CD4-positive, alpha-beta memory T cell (primary cell): ENCODE results near the gene SDHA. TPM values are rescaled to one million over a fixed set of nuclear protein-coding genes. Genes with fewer than 3 reads are reported as not detected.
"Not testable (repeated sequence)": the region's sequence is repeated elsewhere in the genome, so short reads cannot be mapped to it uniquely, and the experiment has no call there.

Source experiments
- CTCF ChIA-PET: fragments of 350-600 bp; sonication (Branson Sonifier 250); formaldehyde crosslinking; loops from one replicate; lab custom pipeline; 2021; ENCODE audit warnings: inconsistent platforms; ENCODE audit not compliant: partially characterized antibody; lab: Charles Lee
- POLR2A ChIA-PET: fragments of 350-600 bp; sonication (Branson Sonifier 250); formaldehyde crosslinking; loops from one replicate; lab custom pipeline; 2021; ENCODE audit not compliant: partially characterized antibody; lab: Charles Lee
- DNase-seq, 5 donors: peaks; one replicate each; pipeline versions ENCODE4 v3.0.0 to v3.0.0-alpha.2; 2020 to 2022; ENCODE audit warnings: mixed read lengths in 1 of 5
- H3K27ac ChIP-seq: one replicate; pipeline ENCODE4 v1.7.0; 2013; ENCODE audit warnings: low read depth, low read length
- H3K27me3 ChIP-seq: 2 replicates; pipeline ENCODE4 v1.7.0; 2013; ENCODE audit warnings: mild to moderate bottlenecking, low read length, moderate library complexity; ENCODE audit not compliant: insufficient read depth
- H3K36me3 ChIP-seq: 2 replicates; pipeline ENCODE4 v1.7.0; 2013; ENCODE audit warnings: mild to moderate bottlenecking, low read length, moderate library complexity; ENCODE audit not compliant: insufficient read depth
- H3K4me1 ChIP-seq: 2 replicates; pipeline ENCODE4 v1.7.0; 2013; ENCODE audit warnings: mild to moderate bottlenecking, low read length, moderate library complexity; ENCODE audit not compliant: insufficient read depth
- H3K4me3 ChIP-seq, 2 donors: one replicate each; pipeline ENCODE4 v1.7.0; 2013; ENCODE audit warnings: low read length in 2 of 2, mild to moderate bottlenecking in 1 of 2
- H3K9me3 ChIP-seq, 2 donors: one replicate each; pipeline ENCODE4 v1.7.0; 2013; ENCODE audit warnings: low read length in 2 of 2, control low read depth in 1 of 2; ENCODE audit not compliant: control insufficient read depth in 1 of 2
- H3K27ac Mint-ChIP-seq, 7 donors: one replicate each; pipeline ENCODE4 v1.8.0; 2020 to 2021; ENCODE audit warnings: mixed read lengths in 7 of 7, mild to moderate bottlenecking in 6 of 7, inconsistent platforms in 3 of 7, moderate library complexity in 3 of 7
- H3K27me3 Mint-ChIP-seq, 2 donors: one replicate each; pipeline ENCODE4 v1.8.0; 2020 to 2021; ENCODE audit warnings: mixed read lengths in 2 of 2
- H3K36me3 Mint-ChIP-seq, 2 donors: one replicate each; pipeline ENCODE4 v1.8.0; 2020 to 2021; ENCODE audit warnings: mixed read lengths in 2 of 2, inconsistent platforms in 1 of 2, mild to moderate bottlenecking in 1 of 2
- H3K4me1 Mint-ChIP-seq, 4 donors: one replicate each; pipeline ENCODE4 v1.8.0; 2020 to 2021; ENCODE audit warnings: mixed read lengths in 4 of 4, mild to moderate bottlenecking in 1 of 4
- H3K4me3 Mint-ChIP-seq, 8 donors: one replicate each; pipeline ENCODE4 v1.8.0; 2020 to 2021; ENCODE audit warnings: mixed read lengths in 8 of 8, mild to moderate bottlenecking in 7 of 8, moderate library complexity in 6 of 8, inconsistent platforms in 3 of 8
- H3K9me3 Mint-ChIP-seq, 8 donors: one replicate each; pipeline ENCODE4 v1.8.0; 2020 to 2021; ENCODE audit warnings: mixed read lengths in 8 of 8, mild to moderate bottlenecking in 5 of 8, inconsistent platforms in 3 of 8, moderate library complexity in 1 of 8
- intact Hi-C: fragments of 100-400 bp; cut with micrococcal nuclease; formaldehyde crosslinking; loops from one replicate; pipeline ENCODE4 v1.15.1; 2023
- polyA plus RNA-seq, 2 donors: library from polyadenylated mRNA; unstranded; fragments of 300-500 nt; fragmentation: Illumina TruSeq; gene quantifications; one replicate each; pipeline ENCODE4 v1.2.3, GENCODE V29; 2021
- total RNA-seq, 2 experiments: library from RNA; stranded (reverse); gene quantifications; one replicate each; pipeline ENCODE4 v1.2.3, GENCODE V29; 2021

The SDHA gene
- total and polyA plus RNA-seq, 4 experiments from 2014 or later: 131 to 240 (median 175) TPM

- H3K9me3 Mint-ChIP-seq, DNase-seq, POLR2A ChIA-PET, H3K36me3 ChIP-seq, H3K4me3 ChIP-seq, CTCF ChIA-PET, H3K27me3 ChIP-seq, H3K27me3 Mint-ChIP-seq, H3K27ac ChIP-seq, H3K9me3 ChIP-seq: not testable (repeated sequence)
- intact Hi-C loops: loop anchor here (5.0 to 10.0 kb wide), 2 partner anchors 37 to 230 kb away; partner anchors contain the start of gene EXOC3
- peak overlapping the region in 5 of 7 donors; percentile 31 to 72 (median 65) for H3K27ac Mint-ChIP-seq
- peaks cover 16 to 33% of the 10 kb centered on the region in 2 donors for H3K36me3 Mint-ChIP-seq
- peak overlapping the region in 7 of 8 donors; percentile 52 to 73 (median 64) for H3K4me3 Mint-ChIP-seq
- H3K4me1 Mint-ChIP-seq: peaks cover 21 to 52% (median 32%) of the 10 kb centered on the region in 4 donors
- H3K4me1 ChIP-seq: peaks cover 30% of the 10 kb centered on the region
These were observed 2.9 kb upstream of the SDHA start for GRCh38 chr5:215256-215655.

GRCh38 chr5:216076-216475 lies 2.0 kb upstream of the SDHA start:
- H3K27ac ChIP-seq, H3K27me3 Mint-ChIP-seq, POLR2A ChIA-PET, H3K9me3 ChIP-seq, H3K4me3 ChIP-seq, H3K27me3 ChIP-seq, CTCF ChIA-PET, H3K36me3 ChIP-seq, DNase-seq, H3K9me3 Mint-ChIP-seq: not testable (repeated sequence)
- peaks cover 13 to 31% of the 10 kb centered on the region in 2 donors for H3K36me3 Mint-ChIP-seq
- intact Hi-C loops: loop anchor here (5.0 to 10.0 kb wide), 2 partner anchors 36 to 229 kb away; partner anchors contain the start of gene EXOC3
- H3K4me3 Mint-ChIP-seq: peak overlapping the region in 5 of 8 donors; percentile 36 to 60 (median 48)
- peaks cover 37% of the 10 kb centered on the region for H3K4me1 ChIP-seq
- peaks cover 20 to 57% (median 36%) of the 10 kb centered on the region in 4 donors for H3K4me1 Mint-ChIP-seq
- peak overlapping the region in 3 of 7 donors; percentile 30 to 75 (median 33) for H3K27ac Mint-ChIP-seq

DNA sequence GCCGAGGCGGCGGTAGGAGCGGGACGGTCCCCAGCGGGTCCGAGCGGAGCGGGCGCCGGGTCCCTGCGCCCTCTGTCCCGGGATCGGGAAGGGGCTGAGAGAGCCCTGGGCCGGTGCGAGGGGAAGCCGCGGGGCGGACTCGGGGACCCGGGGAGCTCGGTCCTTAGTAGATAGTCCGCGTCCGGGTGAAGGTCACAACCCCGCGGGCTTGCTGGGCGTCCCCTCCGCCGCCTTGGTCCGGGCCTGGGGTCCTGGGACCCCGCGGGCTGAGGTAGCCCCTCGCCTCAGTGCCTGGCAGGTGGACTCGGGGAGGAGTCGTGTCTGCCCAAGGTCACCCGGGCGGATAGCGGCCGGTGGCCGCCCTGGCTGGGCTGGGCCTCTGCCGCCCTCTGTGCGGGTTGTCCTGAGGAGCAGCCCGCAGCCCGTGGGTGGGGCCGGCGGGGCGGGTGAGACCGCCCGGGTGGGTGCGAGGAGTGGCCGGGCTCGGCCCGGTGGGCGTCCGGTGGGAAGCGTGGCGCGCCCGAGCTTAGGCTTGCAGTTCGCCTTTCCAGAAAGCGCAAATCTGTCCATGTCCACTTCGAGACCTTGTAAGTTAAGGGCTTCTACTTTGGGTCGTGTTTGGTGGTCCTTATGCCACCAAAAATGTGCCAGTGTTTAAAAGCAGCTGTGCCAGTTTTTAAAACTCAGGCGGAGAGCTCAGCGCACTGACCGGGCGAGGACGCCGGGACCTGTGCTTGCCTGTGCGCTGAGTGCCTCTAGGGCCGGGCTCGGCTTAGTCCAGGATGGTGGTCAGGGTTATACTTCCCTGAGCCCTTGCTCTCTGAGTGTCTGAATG lies 554 bp downstream of the SDHA start:
- H3K4me3 ChIP-seq: peak overlapping the region; percentile 73 to 77
- ChIA-PET POLR2A (interaction anchor here (0.7 to 3.5 kb wide), 15 partner anchors 13 to 255 kb away, joined by 3 to 42 read pairs (median 3); partner anchors contain the start of genes EXOC3, LRRC14B and PDCD6), CTCF (interaction anchor here (1.0 to 1.5 kb wide), 5 partner anchors 14 to 227 kb away, joined by 3 to 7 read pairs (median 3); no protein-coding TSS in a partner anchor)
- H3K36me3 ChIP-seq: peaks cover 7% of the 10 kb centered on the region
- peak overlapping the region; percentile 93 to 98 (median 95) for H3K4me3 Mint-ChIP-seq
- H3K4me1 ChIP-seq: peaks cover 57% of the 10 kb centered on the region
- intact Hi-C loops: loop anchor here (1.0 to 10.0 kb wide), 3 partner anchors 34 to 226 kb away; partner anchors contain the start of genes EXOC3 and PDCD6
- H3K9me3 ChIP-seq: no peaks in the 10 kb centered on the region
- H3K27me3 ChIP-seq: no peaks in the 10 kb centered on the region
- peaks cover 15 to 36% of the 10 kb centered on the region in 2 donors for H3K36me3 Mint-ChIP-seq
- no peaks in the 10 kb centered on the region for H3K9me3 Mint-ChIP-seq
- no peaks in the 10 kb centered on the region for H3K27me3 Mint-ChIP-seq
- peak overlapping the region; percentile 88 for H3K27ac ChIP-seq
- H3K4me1 Mint-ChIP-seq: peaks cover 38 to 79% (median 54%) of the 10 kb centered on the region in 4 donors
- DNase-seq: peak in 3 of 5 donors; percentile 9 to 25 (median 14)
- H3K27ac Mint-ChIP-seq: peak overlapping the region; percentile 90 to 98 (median 97)

DNA sequence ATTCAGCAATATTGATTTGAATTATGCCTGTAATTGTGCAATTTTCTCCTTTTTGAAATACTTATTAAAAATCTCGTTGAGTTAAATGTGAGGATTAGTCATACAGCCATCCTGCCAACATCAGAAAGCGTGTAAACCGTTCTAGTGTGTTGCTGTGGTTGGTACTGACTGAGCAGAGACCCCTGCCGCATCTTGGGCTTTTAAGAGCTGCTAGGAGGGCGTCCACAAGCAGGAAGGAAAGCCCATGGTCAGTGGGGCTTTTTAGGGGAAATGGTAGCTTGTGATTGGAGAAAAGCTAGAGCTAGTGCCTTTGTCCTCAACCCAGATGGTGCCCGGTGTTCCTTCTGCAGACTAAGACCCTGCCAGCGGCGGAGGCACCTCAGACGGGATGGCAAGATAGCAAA lies 1.3 kb downstream of the SDHA start:
- ChIA-PET POLR2A (interaction anchor here (0.8 to 3.5 kb wide), 7 partner anchors 9 to 254 kb away, joined by 3 to 42 read pairs (median 4); partner anchors contain the start of genes EXOC3 and PDCD6), CTCF (interaction anchor here (1.1 to 1.3 kb wide), 2 partner anchors 13 to 31 kb away, joined by 3 to 6 read pairs; no protein-coding TSS in a partner anchor)
- H3K4me1 Mint-ChIP-seq: peaks cover 34 to 72% (median 48%) of the 10 kb centered on the region in 4 donors
- peaks cover 4% of the 10 kb centered on the region for H3K36me3 ChIP-seq
- no peaks in the 10 kb centered on the region for H3K27me3 Mint-ChIP-seq
- peak; percentile 27 to 56 (median 33) for DNase-seq
- peak overlapping the region; percentile 73 to 77 for H3K4me3 ChIP-seq
- H3K4me3 Mint-ChIP-seq: peak overlapping the region; percentile 92 to 98 (median 95)
- peaks cover 52% of the 10 kb centered on the region for H3K4me1 ChIP-seq
- H3K27me3 ChIP-seq: no peaks in the 10 kb centered on the region
- no peaks in the 10 kb centered on the region for H3K9me3 Mint-ChIP-seq
- H3K27ac Mint-ChIP-seq: peak overlapping the region; percentile 90 to 98 (median 97)
- H3K36me3 Mint-ChIP-seq: peaks cover 7 to 40% of the 10 kb centered on the region in 2 donors
- H3K27ac ChIP-seq: peak overlapping the region; percentile 88
- intact Hi-C loops: loop anchor here (5.0 to 10.0 kb wide), 2 partner anchors 33 to 225 kb away; partner anchors contain the start of gene EXOC3
- no peaks in the 10 kb centered on the region for H3K9me3 ChIP-seq

DNA sequence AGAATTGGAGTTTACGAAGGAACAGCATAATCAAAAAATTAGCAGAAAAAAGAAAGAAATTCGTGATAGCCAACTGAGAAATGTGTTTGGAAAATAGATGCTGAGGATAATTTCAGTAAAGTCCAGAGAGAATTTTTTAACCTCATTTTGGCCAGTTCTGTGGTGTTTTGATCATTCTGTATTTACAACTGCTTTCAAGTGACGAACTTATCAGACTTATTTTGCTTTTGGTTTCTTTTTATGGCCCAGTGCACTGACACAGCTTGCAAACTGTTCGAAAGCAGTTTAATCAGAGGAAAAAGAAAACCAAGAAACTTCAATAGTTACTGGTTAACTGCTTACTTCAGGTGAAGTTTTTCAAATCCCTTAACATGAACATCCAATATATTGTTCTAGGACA lies 1.9 kb downstream of the SDHA start:
- H3K4me1 ChIP-seq: peaks cover 50% of the 10 kb centered on the region
- H3K4me3 ChIP-seq: peak overlapping the region; percentile 73 to 77
- H3K27me3 Mint-ChIP-seq: no peaks in the 10 kb centered on the region
- intact Hi-C loops: loop anchor here (1.0 to 10.0 kb wide), 3 partner anchors 32 to 225 kb away; partner anchors contain the start of gene EXOC3
- peaks cover 9% of the 10 kb centered on the region for H3K36me3 ChIP-seq
- H3K9me3 Mint-ChIP-seq: no peaks in the 10 kb centered on the region
- peak in 4 of 5 donors; percentile 39 to 47 (median 40) for DNase-seq
- H3K4me3 Mint-ChIP-seq: peak overlapping the region; percentile 92 to 98 (median 95)
- H3K36me3 Mint-ChIP-seq: peaks cover 12 to 45% of the 10 kb centered on the region in 2 donors
- POLR2A ChIA-PET: interaction anchor here (0.8 to 3.5 kb wide), 4 partner anchors 10 to 223 kb away, joined by 3 to 42 read pairs (median 11); partner anchors contain the start of genes EXOC3 and PDCD6
- H3K9me3 ChIP-seq: no peaks in the 10 kb centered on the region
- H3K4me1 Mint-ChIP-seq: peaks cover 32 to 68% (median 45%) of the 10 kb centered on the region in 4 donors
- no peaks in the 10 kb centered on the region for H3K27me3 ChIP-seq
- CTCF ChIA-PET: interaction anchor here (1.3 kb wide), 1 partner anchor 31 kb away, joined by 6 read pairs; no protein-coding TSS in a partner anchor
- H3K27ac Mint-ChIP-seq: peak overlapping the region; percentile 90 to 98 (median 97)
- peak overlapping the region; percentile 88 for H3K27ac ChIP-seq

DNA sequence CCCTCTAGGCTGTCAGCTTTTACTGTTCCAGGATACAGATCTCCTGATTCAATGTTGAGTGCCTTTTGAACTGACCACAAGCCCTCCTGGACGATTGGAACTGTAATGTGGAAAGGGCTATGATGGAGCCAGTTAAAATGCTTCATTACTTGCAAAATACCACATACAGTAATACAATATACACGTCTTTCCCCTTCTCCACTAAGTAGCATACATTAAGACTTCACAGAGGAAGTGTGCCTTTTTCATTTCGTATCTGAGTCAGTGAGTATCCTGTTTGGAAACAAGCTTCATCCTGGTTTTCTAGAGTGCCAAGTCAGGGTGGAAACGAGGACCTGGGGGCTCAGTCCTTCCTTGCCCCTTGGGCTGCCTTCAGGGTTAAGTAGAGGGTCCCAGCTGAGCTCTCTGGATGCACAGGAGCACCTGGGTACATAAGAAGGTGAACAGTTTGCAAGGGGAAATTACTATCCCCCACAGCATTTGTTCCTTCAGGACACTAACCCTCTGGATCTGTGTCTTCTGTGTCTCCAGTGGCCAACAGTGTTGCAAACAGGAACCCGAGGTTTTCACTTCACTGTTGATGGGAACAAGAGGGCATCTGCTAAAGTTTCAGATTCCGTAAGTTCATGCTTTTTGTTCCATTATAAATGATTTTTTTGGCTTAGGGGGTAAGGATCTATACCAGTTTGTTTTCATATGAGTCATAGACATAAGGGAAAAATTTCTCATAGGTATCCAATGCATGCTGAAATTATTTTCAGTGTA lies 5.0 kb downstream of the SDHA start:
- H3K4me3 ChIP-seq, POLR2A ChIA-PET, H3K9me3 ChIP-seq, H3K27ac ChIP-seq, H3K9me3 Mint-ChIP-seq, H3K27me3 ChIP-seq, H3K27me3 Mint-ChIP-seq, intact Hi-C loops, DNase-seq, CTCF ChIA-PET: not testable (repeated sequence)
- Mint-ChIP-seq H3K27ac (peak overlapping the region; percentile 30 to 89 (median 85)), H3K4me3 (peak overlapping the region in 5 of 8 donors; percentile 46 to 63 (median 48)), H3K36me3 (peaks cover 30 to 53% of the 10 kb centered on the region in 2 donors), H3K4me1 (peaks cover 24 to 54% (median 32%) of the 10 kb centered on the region in 4 donors)
- Histone ChIP-seq H3K4me1 (peaks cover 34% of the 10 kb centered on the region), H3K36me3 (peaks cover 29% of the 10 kb centered on the region)
